GM19099 (cell line): ENCODE measurements around the gene PTPN6.
A peak's percentile ranks its signal among the peaks of the same experiment; 100 is the strongest.

Experiments
- POLR2A ChIP-seq: IDR thresholded peaks from 3 replicates; pipeline ENCODE4 v1.6.1; 2011; ENCODE audit warnings: low read depth; ENCODE audit not compliant: insufficient read length; ENCODE audit errors: extremely low read depth

The PTPN6 gene

DNA sequence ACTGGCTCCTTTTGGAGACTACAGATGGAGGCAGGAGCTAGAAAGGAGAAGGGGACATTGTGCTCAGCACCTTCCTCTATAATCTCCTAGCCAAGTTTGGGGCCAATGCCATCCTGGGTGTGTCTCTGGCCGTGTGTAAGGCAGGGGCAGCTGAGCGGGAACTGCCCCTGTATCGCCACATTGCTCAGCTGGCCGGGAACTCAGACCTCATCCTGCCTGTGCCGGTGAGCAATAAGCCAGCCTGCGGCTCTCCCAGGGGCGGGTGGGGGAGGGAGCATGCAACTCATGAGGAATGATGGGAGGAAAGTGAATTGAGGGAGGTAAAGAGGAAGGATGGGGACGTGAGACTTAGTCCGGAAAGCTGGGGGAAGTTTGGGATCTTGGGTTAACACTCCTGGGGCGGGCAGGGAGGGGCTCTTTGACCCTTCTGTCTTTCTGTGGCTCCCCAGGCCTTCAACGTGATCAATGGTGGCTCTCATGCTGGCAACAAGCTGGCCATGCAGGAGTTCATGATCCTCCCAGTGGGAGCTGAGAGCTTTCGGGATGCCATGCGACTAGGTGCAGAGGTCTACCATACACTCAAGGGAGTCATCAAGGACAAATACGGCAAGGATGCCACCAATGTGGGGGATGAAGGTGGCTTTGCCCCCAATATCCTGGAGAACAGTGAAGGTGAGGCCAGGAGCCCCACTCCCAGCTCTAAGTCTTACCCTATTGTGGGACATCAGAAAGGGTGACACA, 33.5 kb upstream of the PTPN6 start:
- no peak for TF ChIP-seq POLR2A

- no peak for TF ChIP-seq POLR2A
These were observed 31.6 kb upstream of the PTPN6 start for GRCh38 chr12:6919588-6919987.

DNA sequence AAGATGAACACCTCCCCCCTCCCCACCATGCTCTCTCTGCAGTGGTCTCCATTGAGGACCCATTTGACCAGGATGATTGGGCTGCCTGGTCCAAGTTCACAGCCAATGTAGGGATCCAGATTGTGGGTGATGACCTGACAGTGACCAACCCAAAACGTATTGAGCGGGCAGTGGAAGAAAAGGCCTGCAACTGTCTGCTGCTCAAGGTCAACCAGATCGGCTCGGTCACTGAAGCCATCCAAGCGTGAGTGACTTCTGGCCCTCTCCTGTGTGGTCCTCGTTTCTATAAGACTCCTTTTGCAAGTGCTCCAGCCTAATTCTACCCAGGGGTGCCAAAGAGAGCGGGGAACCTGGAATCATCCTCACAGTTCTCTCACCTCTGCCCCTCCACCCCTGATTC, 29.6 kb upstream of the PTPN6 start:
- TF ChIP-seq POLR2A = no peak

- TF ChIP-seq POLR2A = no peak
These were observed 28.9 kb upstream of the PTPN6 start for GRCh38 chr12:6921996-6922946.

GRCh38 chr12:6923003-6923732, 28.0 kb upstream of the PTPN6 start:
- TF ChIP-seq POLR2A = no peak

DNA sequence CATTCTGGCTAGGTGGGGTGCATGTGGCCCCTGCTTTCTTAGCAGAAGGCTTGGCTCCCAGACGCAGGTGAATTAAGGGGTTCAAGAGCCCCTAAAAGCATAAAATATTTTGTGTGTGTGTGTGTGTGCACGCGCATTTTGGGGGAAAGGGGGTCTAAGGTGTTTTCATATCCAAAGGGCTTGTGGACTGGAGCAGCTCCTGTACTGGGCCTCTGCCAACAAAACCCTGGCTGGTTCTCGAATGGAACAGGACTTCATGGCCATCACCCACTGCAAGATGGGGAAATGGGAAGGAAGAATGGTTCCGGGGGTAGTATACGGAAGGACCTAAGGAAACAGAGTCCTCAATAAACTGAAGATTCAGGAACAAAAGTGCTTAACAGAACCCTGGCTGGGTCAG, 27.3 kb upstream of the PTPN6 start:
- no peak for TF ChIP-seq POLR2A

- no peak for TF ChIP-seq POLR2A
These were observed 26.0 kb upstream of the PTPN6 start for GRCh38 chr12:6925239-6925539.

DNA sequence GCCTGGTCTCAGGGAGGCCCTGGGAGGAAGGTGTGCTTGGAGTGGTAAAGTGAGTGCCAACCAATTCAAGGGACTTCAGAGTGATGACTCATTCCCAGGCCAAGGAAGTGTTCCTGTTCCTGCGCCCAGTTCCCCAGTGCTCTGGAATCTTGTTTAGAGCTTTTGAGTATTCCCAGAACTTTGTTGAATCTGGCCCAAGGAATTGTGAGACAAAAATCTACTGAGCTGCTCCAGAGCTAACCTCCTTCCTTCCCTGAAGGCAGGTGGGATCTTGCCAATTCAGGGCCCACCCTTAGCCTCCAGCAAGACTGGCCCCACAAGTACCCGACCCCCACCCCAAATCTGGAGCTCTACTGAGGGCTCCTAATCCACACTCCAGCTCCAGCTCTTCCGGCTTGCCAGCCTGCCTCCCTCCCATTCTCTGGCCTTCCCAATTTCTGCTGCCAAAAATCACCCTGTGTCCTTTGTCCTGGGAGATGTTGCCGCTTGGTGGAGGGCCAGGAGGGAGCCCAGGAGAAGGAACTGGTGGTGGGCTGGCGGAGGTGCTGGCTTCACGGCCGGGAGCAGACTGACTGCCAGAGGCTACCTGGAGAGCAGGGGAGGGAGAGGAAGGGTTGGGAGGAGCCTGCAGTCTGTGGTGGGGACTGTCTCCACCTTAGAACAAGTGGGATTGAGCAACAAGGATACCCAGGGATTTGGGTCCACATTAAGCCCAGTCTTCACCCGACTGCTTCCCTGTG, 25.4 kb upstream of the PTPN6 start:
- no peak for TF ChIP-seq POLR2A

GRCh38 chr12:6927379-6928021, 23.7 kb upstream of the PTPN6 start, which contains the start of gene ATN1:
ATN1 (plus strand) TSS chr12:6927959; CDS start chr12:6934002, 6,043 bp downstream.
- TF ChIP-seq POLR2A = peak; percentile 19

DNA sequence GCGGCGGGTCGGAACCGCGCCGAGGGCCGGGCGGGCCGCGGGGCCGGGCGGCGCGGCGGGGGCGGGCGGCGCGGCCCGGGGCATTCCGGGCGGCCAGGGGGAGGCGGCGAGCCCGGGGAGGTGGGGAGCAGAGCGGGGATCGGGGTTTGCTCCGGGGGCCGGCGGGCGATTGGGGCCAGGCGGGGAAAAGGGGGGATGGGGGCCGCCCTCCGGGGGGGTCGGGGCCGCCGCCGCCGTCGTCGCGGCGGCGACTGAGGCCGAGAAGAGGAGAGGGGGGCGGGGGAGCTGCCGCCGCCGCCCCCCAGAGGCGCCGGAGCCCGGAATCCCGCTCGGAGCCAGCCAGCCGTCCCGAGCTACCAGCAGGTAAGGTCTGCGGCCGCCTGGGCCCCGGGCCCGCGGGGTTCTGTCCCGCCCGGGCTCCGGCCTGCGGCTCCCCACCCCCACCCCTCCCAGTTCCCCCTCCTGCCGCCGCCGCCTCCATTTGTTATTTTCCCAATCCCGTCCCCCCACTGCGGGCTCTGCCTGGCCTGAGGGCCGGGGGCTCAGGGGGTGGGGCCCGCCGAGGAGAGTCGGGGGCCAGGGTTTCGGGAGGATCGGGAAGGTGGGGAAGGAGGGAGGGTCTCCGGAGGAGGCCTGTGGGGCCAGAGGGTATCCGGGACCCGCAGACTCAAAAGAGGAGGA, 23.0 kb upstream of the PTPN6 start:
- TF ChIP-seq POLR2A = peak; percentile 15

DNA sequence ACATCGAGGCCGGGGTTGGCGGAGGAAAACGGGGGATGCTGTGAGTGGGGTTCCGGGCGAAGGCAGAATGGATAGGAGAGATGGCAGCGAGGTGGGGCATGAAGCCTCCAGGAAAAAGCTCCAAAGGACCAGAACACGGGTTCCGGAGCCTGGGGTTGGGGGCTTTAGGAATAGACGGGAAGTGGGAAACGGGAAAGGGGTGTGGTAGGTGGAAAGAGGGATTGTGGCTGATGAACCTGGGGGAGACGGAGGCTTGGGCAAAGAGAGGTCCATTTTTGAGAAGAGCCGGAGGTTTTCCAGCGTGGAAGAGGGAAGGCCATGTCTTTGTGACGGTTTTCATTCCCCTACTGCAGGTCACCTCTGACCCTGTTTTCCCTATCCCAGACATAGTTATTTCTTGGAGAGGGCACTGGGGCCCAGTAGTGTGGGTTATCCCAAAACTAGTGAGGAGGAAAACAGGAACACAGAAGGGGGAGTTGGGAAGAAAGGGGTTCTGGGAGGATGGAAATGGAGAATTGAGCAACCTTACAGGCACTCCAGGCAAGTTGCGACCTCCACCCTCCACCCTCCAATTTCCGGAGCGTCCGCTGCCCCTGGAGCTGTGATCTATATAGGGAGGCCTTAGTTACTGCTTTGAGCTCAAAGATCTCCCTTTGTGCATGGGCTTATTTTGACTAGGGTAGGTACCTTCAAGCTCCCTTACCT, 22.3 kb upstream of the PTPN6 start:
- no peak for TF ChIP-seq POLR2A

GRCh38 chr12:6929466-6930452, 21.4 kb upstream of the PTPN6 start:
- TF ChIP-seq POLR2A = no peak
